SK-N-SH (cell line): Measurements from ENCODE around the gene VPS18. TPM values are rescaled to one million over a fixed set of nuclear protein-coding genes. Genes with fewer than 3 reads are reported as not detected.

Experiments
- CTCF ChIA-PET: fragments of 300-600, 350-600 bp; formaldehyde crosslinking; extraction: SDS; loops from one replicate; lab custom pipeline; 2021; lab: Yijun Ruan, JAX
- POLR2A ChIA-PET: fragments of 350-600 bp; sonication (Branson Sonifier 250); formaldehyde crosslinking; extraction: SDS; loops from one replicate; lab custom pipeline; 2020; ENCODE audit warnings: antibody characterized with exemption, inconsistent platforms; lab: Yijun Ruan, JAX
- DNase-seq: peaks from one replicate; pipeline ENCODE4 v3.0.0; 2012
- H2AFZ ChIP-seq: fragments of 200-600 bp; sonication (generic); 2 replicates; pipeline ENCODE4 v1.8.1; 2016; ENCODE audit warnings: antibody characterized with exemption, mild to moderate bottlenecking, low read depth
- H3F3A ChIP-seq: fragments of 200-600 bp; sonication (generic); replicated peaks from 2 replicates; pipeline ENCODE3; 2016; ENCODE audit warnings: antibody characterized with exemption, mild to moderate bottlenecking; ENCODE audit not compliant: insufficient read depth
- H3K27ac ChIP-seq, 2 experiments: fragments of 200-500 bp in 1 of 2; fragments of 200-600 bp in 1 of 2; sonication (Bioruptor generic) in 1 of 2; sonication (generic), shearing (Covaris generic) in 1 of 2; 2 replicates each; pipeline versions ENCODE4 v1.5.1 to v1.6.1; 2014 to 2016; ENCODE audit warnings: low read depth in 2 of 2, inconsistent platforms in 1 of 2, low read length in 1 of 2, mild to moderate bottlenecking in 1 of 2, mixed read lengths in 1 of 2
- H3K27me3 ChIP-seq: fragments of 200-600 bp; sonication (generic), shearing (Covaris generic); 2 replicates; pipeline ENCODE4 v1.6.1; 2016; ENCODE audit warnings: mixed run types; ENCODE audit not compliant: insufficient read depth
- H3K36me3 ChIP-seq, 2 experiments: fragments of 200-500 bp in 1 of 2; fragments of 200-600 bp in 1 of 2; sonication (Bioruptor generic) in 1 of 2; sonication (generic) in 1 of 2; replicated peaks in 1 of 2; 2 replicates each; pipeline versions ENCODE3 to v1.5.1; 2014 to 2016; ENCODE audit warnings: low read length in 1 of 2, mild to moderate bottlenecking in 1 of 2; ENCODE audit not compliant: insufficient read depth in 2 of 2, control insufficient read depth in 1 of 2
- H3K4me1 ChIP-seq, 2 experiments: fragments of 200-500 bp in 1 of 2; fragments of 200-600 bp in 1 of 2; sonication (Bioruptor generic) in 1 of 2; sonication (generic), shearing (Covaris generic) in 1 of 2; 2 replicates each; pipeline versions ENCODE4 v1.5.1 to v1.6.1; 2014 to 2016; ENCODE audit warnings: low read depth in 1 of 2, low read length in 1 of 2, mixed run types in 1 of 2; ENCODE audit not compliant: insufficient read depth in 2 of 2, control insufficient read depth in 1 of 2
- H3K4me2 ChIP-seq: fragments of 200-600 bp; sonication (generic), shearing (Covaris generic); 2 replicates; pipeline ENCODE4 v1.6.1; 2017; ENCODE audit warnings: mixed run types
- H3K4me3 ChIP-seq, 2 experiments: fragments of 200-500 bp in 1 of 2; fragments of 200-600 bp in 1 of 2; sonication (Bioruptor generic) in 1 of 2; sonication (generic), shearing (Covaris generic) in 1 of 2; 2 replicates each; pipeline versions ENCODE4 v1.5.1 to v1.8.1; 2014 to 2016; ENCODE audit warnings: low read depth in 2 of 2, inconsistent platforms in 1 of 2, low read length in 1 of 2, mild to moderate bottlenecking in 1 of 2, mixed read lengths in 1 of 2, moderate library complexity in 1 of 2
- H3K79me2 ChIP-seq: fragments of 200-600 bp; sonication (generic); 2 replicates; pipeline ENCODE4 v1.8.1; 2017; ENCODE audit warnings: mild to moderate bottlenecking; ENCODE audit not compliant: insufficient read depth
- H3K9ac ChIP-seq: fragments of 200-600 bp; sonication (generic); 2 replicates; pipeline ENCODE4 v1.6.1; 2017; ENCODE audit warnings: mixed run types
- H3K9me2 ChIP-seq: fragments of 200-600 bp; sonication (generic); 2 replicates; pipeline ENCODE4 v1.6.1; 2017; ENCODE audit warnings: mixed run types
- H3K9me3 ChIP-seq: fragments of 200-600 bp; sonication (generic); 2 replicates; pipeline ENCODE4 v1.6.1; 2017; ENCODE audit warnings: mixed run types, mild to moderate bottlenecking, moderate library complexity
- H4K20me1 ChIP-seq: fragments of 200-600 bp; sonication (generic); 2 replicates; pipeline ENCODE4 v1.6.1; 2017; ENCODE audit warnings: mild to moderate bottlenecking, mixed run types; ENCODE audit not compliant: insufficient read depth
- ELF1 ChIP-seq: IDR thresholded peaks from 2 replicates; pipeline ENCODE4 v1.4.0; 2012
- EZH2phosphoT487 ChIP-seq: fragments of 200-600 bp; sonication (generic); IDR thresholded peaks from 2 replicates; pipeline ENCODE4 v1.6.1; 2017; ENCODE audit warnings: low read depth, mixed run types, mild to moderate bottlenecking, antibody characterized with exemption, moderate library complexity, borderline replicate concordance
- FOXJ3 ChIP-seq: sonication (generic); formaldehyde crosslinking; IDR thresholded peaks from 2 replicates; pipeline ENCODE4 v1.5.1; 2020; ENCODE audit warnings: mild to moderate bottlenecking, missing genetic modification reagents
- GATA2 ChIP-seq: sonication (generic); formaldehyde crosslinking; IDR thresholded peaks from 2 replicates; pipeline ENCODE4 v1.5.0; 2020; ENCODE audit warnings: mild to moderate bottlenecking, missing genetic modification reagents
- MEF2A ChIP-seq: IDR thresholded peaks from 2 replicates; pipeline ENCODE4 v1.4.0; 2012; ENCODE audit warnings: low read depth, borderline replicate concordance
- MXI1 ChIP-seq: IDR thresholded peaks from 2 replicates; pipeline ENCODE4 v1.6.1; 2012; ENCODE audit warnings: mild to moderate bottlenecking, low read depth, low read length, improper control_type of control experiment
- NFIC ChIP-seq: IDR thresholded peaks from 2 replicates; pipeline ENCODE4 v1.4.0; 2012; ENCODE audit warnings: borderline replicate concordance
- POLR2AphosphoS5 ChIP-seq: IDR thresholded peaks from 2 replicates; pipeline ENCODE4 v1.6.1; 2012; ENCODE audit warnings: low read depth, low read length
- RCOR1 ChIP-seq: fragments of 150-350 bp; IDR thresholded peaks from 2 replicates; pipeline ENCODE4 v1.6.1; 2017; ENCODE audit warnings: antibody characterized with exemption, low read length
- RFX5 ChIP-seq: IDR thresholded peaks from 2 replicates; pipeline ENCODE4 v1.6.1; 2012; ENCODE audit warnings: mild to moderate bottlenecking, improper control_type of control experiment, low read length
- SMC3 ChIP-seq: IDR thresholded peaks from 2 replicates; pipeline ENCODE4 v1.6.1; 2012; ENCODE audit warnings: low read depth, low read length, improper control_type of control experiment
- TEAD4 ChIP-seq: IDR thresholded peaks from 2 replicates; pipeline ENCODE4 v1.4.0; 2012; ENCODE audit warnings: mild to moderate bottlenecking, borderline replicate concordance; ENCODE audit not compliant: insufficient read depth
- USF1 ChIP-seq: IDR thresholded peaks from 2 replicates; pipeline ENCODE4 v1.4.0; 2012; ENCODE audit warnings: low read depth, borderline replicate concordance
- WGBS: methylation state at CpG from one replicate; pipeline ENCODE4 v1.1.6; 2017; ENCODE audit warnings: low lambda C conversion rate; 5-methylcytosine and 5-hydroxymethylcytosine counted together
- polyA plus RNA-seq, 3 experiments: library from polyadenylated mRNA; depleted of rRNA; stranded (reverse); fragments of >200 nt; gene quantifications; 2 replicates each; pipeline ENCODE4 v1.2.3, GENCODE V29; 2012
- TF ChIP-seq, protein P1 (sequence below): fragments of 150-350 bp; IDR thresholded peaks from 2 replicates; pipeline ENCODE4 v1.6.1; 2017; ENCODE audit warnings: antibody characterized with exemption, low read length, low read depth, borderline replicate concordance
- TF ChIP-seq, protein P2 (sequence below): IDR thresholded peaks from 2 replicates; pipeline ENCODE4; 2012
- TF ChIP-seq, protein P3 (sequence below): IDR thresholded peaks from 2 replicates; pipeline ENCODE4 v1.6.1; 2012; ENCODE audit warnings: mild to moderate bottlenecking, low read depth, low read length, moderate library complexity
- TF ChIP-seq, protein P4 (sequence below): IDR thresholded peaks from 2 replicates; pipeline ENCODE4 v1.4.0; 2012; ENCODE audit warnings: low read depth

VPS18 gene
- polyA plus RNA-seq, 1 of the 3 experiments (the other 2 are of a cell fraction) = 14.1 TPM

DNA sequence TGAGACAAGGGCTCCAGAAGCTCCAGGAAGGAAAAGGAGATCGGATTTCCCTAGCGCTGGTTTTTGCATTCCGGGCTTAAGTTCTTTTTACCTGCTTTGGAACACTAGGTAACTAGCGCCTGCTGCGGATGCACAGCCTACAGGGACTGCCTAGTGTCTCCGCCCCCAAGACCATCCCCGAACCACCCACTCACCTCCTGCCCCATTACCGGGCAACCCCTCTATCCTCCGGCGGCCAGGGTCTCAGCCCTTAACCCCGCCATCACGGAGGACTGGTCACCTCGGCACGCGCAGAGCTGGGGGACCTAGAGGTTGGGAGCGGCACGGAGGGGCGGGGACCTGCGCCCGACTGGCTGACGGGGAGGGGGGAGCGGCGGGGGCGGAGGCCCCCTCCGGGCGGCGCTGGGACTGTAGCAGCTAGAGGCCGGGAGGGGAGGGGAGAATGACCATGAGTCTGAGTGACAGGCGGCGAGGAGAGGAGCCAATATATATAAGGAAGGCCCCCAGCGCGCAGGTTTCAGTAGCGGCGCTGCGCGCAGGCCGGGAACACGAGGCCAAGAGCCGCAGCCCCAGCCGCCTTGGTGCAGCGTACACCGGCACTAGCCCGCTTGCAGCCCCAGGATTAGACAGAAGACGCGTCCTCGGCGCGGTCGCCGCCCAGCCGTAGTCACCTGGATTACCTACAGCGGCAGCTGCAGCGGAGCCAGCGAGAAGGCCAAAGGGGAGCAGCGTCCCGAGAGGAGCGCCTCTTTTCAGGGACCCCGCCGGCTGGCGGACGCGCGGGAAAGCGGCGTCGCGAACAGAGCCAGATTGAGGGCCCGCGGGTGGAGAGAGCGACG is 34.8 kb downstream of the VPS18 start, which contains the start of gene DLL4:
Gene DLL4, plus strand, starts transcription at position 520 of the 839 bp plus-strand sequence. CDS start 329 bp downstream, outside the sequence.
- H3K79me2 ChIP-seq = no peaks in the 10 kb centered on the region
- WGBS = 3% methylated on average over 37 of the region's 71 CpGs
- TF ChIP-seq, protein P1, sequence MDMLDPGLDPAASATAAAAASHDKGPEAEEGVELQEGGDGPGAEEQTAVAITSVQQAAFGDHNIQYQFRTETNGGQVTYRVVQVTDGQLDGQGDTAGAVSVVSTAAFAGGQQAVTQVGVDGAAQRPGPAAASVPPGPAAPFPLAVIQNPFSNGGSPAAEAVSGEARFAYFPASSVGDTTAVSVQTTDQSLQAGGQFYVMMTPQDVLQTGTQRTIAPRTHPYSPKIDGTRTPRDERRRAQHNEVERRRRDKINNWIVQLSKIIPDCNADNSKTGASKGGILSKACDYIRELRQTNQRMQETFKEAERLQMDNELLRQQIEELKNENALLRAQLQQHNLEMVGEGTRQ = no peak
- TF ChIP-seq RFX5 (no peak), POLR2AphosphoS5 (no peak), NFIC (no peak), RCOR1 (no peak), EZH2phosphoT487 (0 out of 2 replicates have a peak, but pooled peaks have one; percentile 73), SMC3 (no peak), ELF1 (no peak), GATA2 (CRISPR knock-in tag) (no peak), TEAD4 (no peak), MXI1 (no peak), USF1 (no peak), FOXJ3 (no peak), MEF2A (no peak)
- TF ChIP-seq, protein P2, sequence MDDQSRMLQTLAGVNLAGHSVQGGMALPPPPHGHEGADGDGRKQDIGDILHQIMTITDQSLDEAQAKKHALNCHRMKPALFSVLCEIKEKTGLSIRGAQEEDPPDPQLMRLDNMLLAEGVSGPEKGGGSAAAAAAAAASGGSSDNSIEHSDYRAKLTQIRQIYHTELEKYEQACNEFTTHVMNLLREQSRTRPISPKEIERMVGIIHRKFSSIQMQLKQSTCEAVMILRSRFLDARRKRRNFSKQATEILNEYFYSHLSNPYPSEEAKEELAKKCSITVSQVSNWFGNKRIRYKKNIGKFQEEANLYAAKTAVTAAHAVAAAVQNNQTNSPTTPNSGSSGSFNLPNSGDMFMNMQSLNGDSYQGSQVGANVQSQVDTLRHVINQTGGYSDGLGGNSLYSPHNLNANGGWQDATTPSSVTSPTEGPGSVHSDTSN = peak; percentile 55
- TF ChIP-seq, protein P3, sequence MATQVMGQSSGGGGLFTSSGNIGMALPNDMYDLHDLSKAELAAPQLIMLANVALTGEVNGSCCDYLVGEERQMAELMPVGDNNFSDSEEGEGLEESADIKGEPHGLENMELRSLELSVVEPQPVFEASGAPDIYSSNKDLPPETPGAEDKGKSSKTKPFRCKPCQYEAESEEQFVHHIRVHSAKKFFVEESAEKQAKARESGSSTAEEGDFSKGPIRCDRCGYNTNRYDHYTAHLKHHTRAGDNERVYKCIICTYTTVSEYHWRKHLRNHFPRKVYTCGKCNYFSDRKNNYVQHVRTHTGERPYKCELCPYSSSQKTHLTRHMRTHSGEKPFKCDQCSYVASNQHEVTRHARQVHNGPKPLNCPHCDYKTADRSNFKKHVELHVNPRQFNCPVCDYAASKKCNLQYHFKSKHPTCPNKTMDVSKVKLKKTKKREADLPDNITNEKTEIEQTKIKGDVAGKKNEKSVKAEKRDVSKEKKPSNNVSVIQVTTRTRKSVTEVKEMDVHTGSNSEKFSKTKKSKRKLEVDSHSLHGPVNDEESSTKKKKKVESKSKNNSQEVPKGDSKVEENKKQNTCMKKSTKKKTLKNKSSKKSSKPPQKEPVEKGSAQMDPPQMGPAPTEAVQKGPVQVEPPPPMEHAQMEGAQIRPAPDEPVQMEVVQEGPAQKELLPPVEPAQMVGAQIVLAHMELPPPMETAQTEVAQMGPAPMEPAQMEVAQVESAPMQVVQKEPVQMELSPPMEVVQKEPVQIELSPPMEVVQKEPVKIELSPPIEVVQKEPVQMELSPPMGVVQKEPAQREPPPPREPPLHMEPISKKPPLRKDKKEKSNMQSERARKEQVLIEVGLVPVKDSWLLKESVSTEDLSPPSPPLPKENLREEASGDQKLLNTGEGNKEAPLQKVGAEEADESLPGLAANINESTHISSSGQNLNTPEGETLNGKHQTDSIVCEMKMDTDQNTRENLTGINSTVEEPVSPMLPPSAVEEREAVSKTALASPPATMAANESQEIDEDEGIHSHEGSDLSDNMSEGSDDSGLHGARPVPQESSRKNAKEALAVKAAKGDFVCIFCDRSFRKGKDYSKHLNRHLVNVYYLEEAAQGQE = no peak
- TF ChIP-seq, protein P4, sequence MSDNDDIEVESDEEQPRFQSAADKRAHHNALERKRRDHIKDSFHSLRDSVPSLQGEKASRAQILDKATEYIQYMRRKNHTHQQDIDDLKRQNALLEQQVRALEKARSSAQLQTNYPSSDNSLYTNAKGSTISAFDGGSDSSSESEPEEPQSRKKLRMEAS = no peak
- H3K4me2 ChIP-seq = peak within 1 kb of the TSS; percentile 92
- H3K36me3 ChIP-seq = no peaks in the 10 kb centered on the region
- peaks cover 53% of the 10 kb centered on the region for H3K27me3 ChIP-seq
- no peaks in the 10 kb centered on the region for H3K9me3 ChIP-seq
- no peaks in the 10 kb centered on the region for H3K9me2 ChIP-seq
- H2AFZ ChIP-seq = peak within 1 kb of the TSS; percentile 46
- peak; percentile 80 for DNase-seq
- no peaks in the 10 kb centered on the region for H3F3A ChIP-seq
- ChIA-PET POLR2A (interaction anchor here (1.1 to 1.8 kb wide), 2 partner anchors 13 to 25 kb away, joined by 3 to 4 read pairs; no protein-coding TSS in a partner anchor), CTCF (interaction anchor here (0.6 to 33.6 kb wide), 10 partner anchors 9 to 259 kb away, joined by 4 to 675 read pairs (median 12); partner anchors contain the start of genes CHAC1 and VPS18)
- peak within 1 kb of the TSS; percentile 46 to 60 for H3K4me3 ChIP-seq
- H3K4me1 ChIP-seq = peaks cover 17 to 44% of the 10 kb centered on the region in 2 experiments; a peak in 2 of 4 replicates
- H3K9ac ChIP-seq = no peak within 1 kb of the TSS
- no peak within 1 kb of the TSS for H3K27ac ChIP-seq
- H4K20me1 ChIP-seq = no peaks in the 10 kb centered on the region
